C4-2B (cell line): ENCODE measurements around the gene MPV17L.

Experiments
- H3K27ac ChIP-seq: fragments of 450-650 bp; 2 replicates; pipeline ENCODE4 v1.5.1; 2017
- CTCF ChIP-seq: fragments of 450-650 bp; conservative IDR thresholded peaks from 2 replicates; pipeline ENCODE4 v1.5.1; 2017; ENCODE audit warnings: mild to moderate bottlenecking
- ZFX ChIP-seq: fragments of 450-650 bp; IDR thresholded peaks from 2 replicates; pipeline ENCODE4 v1.6.1; 2017

MPV17L gene

GRCh38 chr16:15435216-15435864, 39.8 kb downstream of the MPV17L start:
- TF ChIP-seq ZFX (no peak), CTCF (no peak)
- no peak overlapping the region for H3K27ac ChIP-seq

- no peak overlapping the region for H3K27ac ChIP-seq
- TF ChIP-seq CTCF = no peak
- TF ChIP-seq ZFX = no peak
Observed at GRCh38 chr16:15439102-15439501, 43.5 kb downstream of the MPV17L start.

- no peak for TF ChIP-seq ZFX
- TF ChIP-seq CTCF = no peak
- peak overlapping the region; percentile 58 for H3K27ac ChIP-seq
Observed at GRCh38 chr16:15439521-15439920, 44.0 kb downstream of the MPV17L start.

- TF ChIP-seq CTCF (no peak), ZFX (no peak)
- H3K27ac ChIP-seq = peak overlapping the region; percentile 80
Observed at GRCh38 chr16:15440852-15441251, 45.3 kb downstream of the MPV17L start.

- H3K27ac ChIP-seq = peak overlapping the region; percentile 80
Observed at GRCh38 chr16:15442140-15442539, 46.6 kb downstream of the MPV17L start.

- TF ChIP-seq ZFX = no peak
- no peak for TF ChIP-seq CTCF
- peak overlapping the region; percentile 65; the same call in 1 of the 2 replicates for H3K27ac ChIP-seq
Observed at GRCh38 chr16:15443753-15444152, 48.2 kb downstream of the MPV17L start.

GRCh38 chr16:15444264-15444663, 48.7 kb downstream of the MPV17L start:
- TF ChIP-seq CTCF (no peak), ZFX (no peak)
- no peak overlapping the region for H3K27ac ChIP-seq

- TF ChIP-seq CTCF (no peak), ZFX (no peak)
- H3K27ac ChIP-seq = no peak overlapping the region
Observed at GRCh38 chr16:15445450-15445849, 49.9 kb downstream of the MPV17L start.
